GM12878 (cell line): ENCODE data around the gene NSG1. TPM values are rescaled to one million over a fixed set of nuclear protein-coding genes. Genes with fewer than 3 reads are reported as not detected.

Experiments
- ATAC-seq: fragments of 200-7000 bp; cut with Tn5 transposase; 3 replicates; pipeline ENCODE4 v1.9.1; 2020; ENCODE audit warnings: mild to moderate bottlenecking, moderate library complexity
- BruUV-seq: library from RNA; stranded (reverse); fragments of 400-500 nt; replicated peaks from 2 replicates; lab custom pipeline; 2021; lab: Mats Ljungman, UMichigan
- CTCF ChIA-PET: fragments of 300-600 bp; sonication (Branson Sonifier 250); formaldehyde crosslinking; extraction: SDS; loops from one replicate; lab custom pipeline; 2021; ENCODE audit warnings: inconsistent platforms; lab: Yijun Ruan, JAX
- POLR2A ChIA-PET: fragments of 350-600 bp; formaldehyde crosslinking; extraction: SDS; loops from one replicate; lab custom pipeline; 2021; ENCODE audit warnings: inconsistent platforms; lab: Charles Lee
- RAD21 ChIA-PET: fragments of 300-600 bp; sonication (Branson Sonifier 250); formaldehyde crosslinking; loops from one replicate; lab custom pipeline; 2023; ENCODE audit warnings: antibody characterized with exemption; ENCODE audit not compliant: unreplicated experiment; lab: Charles Lee
- SMC1A ChIA-PET: fragments of 300-600 bp; sonication (Branson Sonifier 250); formaldehyde crosslinking; loops from one replicate; lab custom pipeline; 2023; ENCODE audit not compliant: unreplicated experiment, uncharacterized antibody; lab: Charles Lee
- DNase-seq: peaks from one replicate; pipeline ENCODE4 v3.0.0-alpha.2; 2011; ENCODE audit warnings: low read depth, low spot score
- FAIRE-seq: peaks from 3 replicates; lab custom pipeline; 2011; peaks lifted over from hg19 to GRCh38; lab: Jason Lieb, UNC
- H2AFZ ChIP-seq: 2 replicates; pipeline ENCODE4 v1.6.0; 2011; ENCODE audit warnings: low read depth, low read length, control low read depth; ENCODE audit not compliant: control insufficient read depth
- H3K27ac ChIP-seq: 2 replicates; pipeline ENCODE4 v1.5.1; 2011; ENCODE audit warnings: control low read depth; ENCODE audit not compliant: control insufficient read depth, insufficient read depth
- H3K27me3 ChIP-seq, 2 experiments: replicated peaks in 1 of 2; 2 replicates each; pipeline versions ENCODE4 v1.6.0 to v1.6.1; 2011; ENCODE audit warnings: low read length in 1 of 2; ENCODE audit not compliant: control insufficient read depth in 2 of 2, insufficient read depth in 2 of 2
- H3K36me3 ChIP-seq, 2 experiments: 2 replicates each; pipeline ENCODE4 v1.5.1; 2011; ENCODE audit warnings: low read length in 1 of 2; ENCODE audit not compliant: control insufficient read depth in 2 of 2, insufficient read depth in 2 of 2
- H3K4me1 ChIP-seq: 2 replicates; pipeline ENCODE4 v1.6.1; 2011; ENCODE audit warnings: mild to moderate bottlenecking, low read length, moderate library complexity, mixed read lengths; ENCODE audit not compliant: control insufficient read depth, insufficient read depth
- H3K4me2 ChIP-seq: 2 replicates; pipeline ENCODE4 v1.6.0; 2011; ENCODE audit warnings: control low read depth; ENCODE audit not compliant: control insufficient read depth, insufficient read depth
- H3K4me3 ChIP-seq: fragments of 200-600 bp; sonication (generic); 2 replicates; pipeline ENCODE4 v1.5.1; 2016
- H3K79me2 ChIP-seq: 2 replicates; pipeline ENCODE4 v1.6.0; 2011; ENCODE audit warnings: low read length; ENCODE audit not compliant: control insufficient read depth, insufficient read depth
- H3K9ac ChIP-seq: 2 replicates; pipeline ENCODE4 v1.8.0; 2011; ENCODE audit warnings: low read length, control low read depth, mixed read lengths; ENCODE audit not compliant: control insufficient read depth, insufficient read depth
- H3K9me3 ChIP-seq: replicated peaks from 3 replicates; pipeline ENCODE4 v1.5.1; 2011; ENCODE audit warnings: mild to moderate bottlenecking, low read length; ENCODE audit not compliant: control insufficient read depth, insufficient read depth
- H4K20me1 ChIP-seq: 2 replicates; pipeline ENCODE4 v1.6.0; 2011; ENCODE audit not compliant: control insufficient read depth, insufficient read depth
- CBX3 ChIP-seq: fragments of 200-600 bp; sonication (generic); IDR thresholded peaks from 2 replicates; pipeline ENCODE4 v1.6.1; 2016; ENCODE audit warnings: low read depth, borderline replicate concordance
- EGR1 ChIP-seq, 2 experiments: IDR thresholded peaks; 1 replicate in 1 of 2; 2 replicates in 1 of 2; pipeline ENCODE4 v1.6.1; 2011 to 2012; ENCODE audit warnings: low read depth in 2 of 2, low read length in 2 of 2, borderline replicate concordance in 1 of 2, mild to moderate bottlenecking in 1 of 2, moderate library complexity in 1 of 2
- ETV6 ChIP-seq, 2 experiments: fragments of 450-650 bp in 1 of 2; IDR thresholded peaks in 1 of 2; conservative IDR thresholded peaks in 1 of 2; 2 replicates each; pipeline ENCODE4 v1.6.1; 2014; ENCODE audit warnings: antibody characterized with exemption in 1 of 2, borderline replicate concordance in 1 of 2, low read depth in 1 of 2, mild to moderate bottlenecking in 1 of 2, moderate library complexity in 1 of 2
- FOS ChIP-seq: IDR thresholded peaks from 3 replicates; pipeline ENCODE4 v1.6.1; 2011; ENCODE audit warnings: borderline replicate concordance; ENCODE audit not compliant: insufficient read length; ENCODE audit errors: extremely low read depth
- HDAC2 ChIP-seq: fragments of 200-600 bp; sonication (generic); IDR thresholded peaks from 2 replicates; pipeline ENCODE4 v1.6.1; 2017
- IKZF1 ChIP-seq: fragments of 450-650 bp; conservative IDR thresholded peaks from 2 replicates; pipeline ENCODE4 v1.6.1; 2017; ENCODE audit warnings: antibody characterized with exemption, mild to moderate bottlenecking
- MEF2A ChIP-seq: IDR thresholded peaks from 2 replicates; pipeline ENCODE4 v1.6.1; 2011; ENCODE audit warnings: low read depth, mild to moderate bottlenecking, low read length, moderate library complexity; ENCODE audit not compliant: insufficient read depth
- POU2F2 ChIP-seq: IDR thresholded peaks from 3 replicates; pipeline ENCODE4 v1.6.1; 2011; ENCODE audit warnings: low read depth, mild to moderate bottlenecking, low read length, borderline replicate concordance
- RAD51 ChIP-seq: fragments of 450-650 bp; IDR thresholded peaks from 2 replicates; pipeline ENCODE4 v1.6.1; 2016; ENCODE audit warnings: moderate library complexity, mild to moderate bottlenecking, inconsistent platforms
- SMC3 ChIP-seq: IDR thresholded peaks from 2 replicates; pipeline ENCODE4 v1.6.1; 2011; ENCODE audit warnings: low read length, improper control_type of control experiment, borderline replicate concordance
- SUPT20H ChIP-seq: IDR thresholded peaks from 2 replicates; pipeline ENCODE4 v1.6.1; 2011; ENCODE audit warnings: low read depth, mild to moderate bottlenecking, low read length, moderate library complexity, borderline replicate concordance; ENCODE audit not compliant: control insufficient read depth
- SUZ12 ChIP-seq: fragments of 200-600 bp; sonication (generic); IDR thresholded peaks from one replicate; pipeline ENCODE4 v1.6.1; 2018; ENCODE audit warnings: antibody characterized with exemption, mild to moderate bottlenecking; ENCODE audit not compliant: unreplicated experiment
- YBX1 ChIP-seq: fragments of 450-650 bp; IDR thresholded peaks from 2 replicates; pipeline ENCODE4 v1.6.1; 2016; ENCODE audit warnings: antibody characterized with exemption
- ZBED1 ChIP-seq: IDR thresholded peaks from 2 replicates; pipeline ENCODE4 v1.6.1; 2016; ENCODE audit warnings: borderline replicate concordance
- WGBS: methylation state at CpG from one replicate; pipeline ENCODE4 v1.1.6; 2016; ENCODE audit warnings: low lambda C conversion rate; ENCODE audit not compliant: insufficient replicate concordance, insufficient coverage; ENCODE audit errors: missing lambda C conversion rate; 5-methylcytosine and 5-hydroxymethylcytosine counted together
- in situ Hi-C: fragments of 300-500 bp; cut with MboI; formaldehyde crosslinking; loops from 9 replicates; pipeline ENCODE4 v1.14.3; 2018; ENCODE audit warnings: mixed read lengths
- intact Hi-C: fragments of 100-400 bp; cut with micrococcal nuclease; formaldehyde crosslinking; loops from one replicate; pipeline ENCODE4 v1.14.2; 2022; ENCODE audit not compliant: unreplicated experiment
- polyA plus RNA-seq, 11 experiments: library from polyadenylated mRNA; depleted of rRNA in 4 of 11; unstranded in 6 of 11; stranded (reverse) in 5 of 11; fragments of >200 nt; fragmentation: Nextera tagmentation in 4 of 11; fragmentation: Illumina TruSeq in 1 of 11; extraction: Ambion mirVana in 4 of 11; extraction: Trizol in 1 of 11; gene quantifications; 1 replicate in 1 of 11; 2 replicates in 10 of 11; pipeline versions ENCODE4 v1.2.1 to v1.2.3, GENCODE V29; 2011 to 2016; ENCODE audit warnings: inconsistent platforms in 2 of 11, missing spikeins in 2 of 11, low read depth in 1 of 11
- total RNA-seq, 4 experiments: library from RNA; depleted of rRNA in 3 of 4; stranded (reverse); fragments of >200 nt in 3 of 4; fragmentation: Illumina TruSeq in 1 of 4; extraction: Trizol in 1 of 4; gene quantifications; 2 replicates each; pipeline versions ENCODE4 v1.2.1 to v1.2.3, GENCODE V29; 2013 to 2021

The NSG1 gene
- total and polyA plus RNA-seq, 10 of the 15 experiments (the other 5 are each of a cell fraction or from before 2014, with no cell fraction given): 0.03 to 0.19 (median 0.10) TPM; not detected in 5

DNA sequence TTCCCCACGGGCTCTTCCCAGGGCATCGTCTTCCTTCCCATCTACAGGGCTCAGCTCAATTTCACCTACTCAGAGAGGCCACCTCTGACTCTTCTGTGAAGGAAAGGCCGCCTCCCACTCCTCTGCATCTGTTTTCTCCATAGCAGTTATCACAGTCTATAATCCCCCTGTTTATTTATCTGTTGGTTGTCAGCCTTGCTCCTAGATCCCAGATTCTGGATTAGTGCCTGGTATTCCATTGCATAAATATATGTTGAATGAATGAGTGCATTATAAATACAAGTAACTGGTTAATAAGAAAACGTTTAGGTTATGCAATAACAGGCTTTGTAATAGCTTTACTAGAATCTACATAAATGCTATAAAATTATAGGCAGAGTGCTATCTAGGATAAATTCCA, 52.9 kb downstream of the NSG1 start:
- ATAC-seq: no peak
- no peak overlapping the region for H3K4me3 ChIP-seq
- BruUV-seq: no TSS peak
- peaks cover 2 to 7% of the 10 kb centered on the region in 2 experiments; a peak in 3 of 4 replicates for H3K36me3 ChIP-seq
- ChIA-PET CTCF (interaction anchor here (0.8 kb wide), 1 partner anchor 9 kb away, joined by 3 read pairs; no protein-coding TSS in a partner anchor), SMC1A (interaction anchor here (0.9 to 1.7 kb wide), 5 partner anchors 9 to 322 kb away, joined by 3 to 13 read pairs (median 5); no protein-coding TSS in a partner anchor), POLR2A (no interaction called here), RAD21 (no interaction called here)
- in situ Hi-C loops (no loop called here), intact Hi-C loops (no loop called here)
- H3K27ac ChIP-seq: no peak overlapping the region
- no peak for FAIRE-seq
- H3K4me2 ChIP-seq: no peak overlapping the region
- H3K9ac ChIP-seq: no peak overlapping the region
- no peak for TF ChIP-seq EGR1 (IDR thresholded peaks at IDR 0.05; ENCODE audit: borderline replicate concordance in 1 of 2, low read depth in 2 of 2, low read length in 2 of 2)
- TF ChIP-seq SUZ12: no peak
- TF ChIP-seq ZBED1: no peak
- TF ChIP-seq SUPT20H: no peak
- no peak for TF ChIP-seq YBX1
- TF ChIP-seq POU2F2: no peak
- no peak for TF ChIP-seq RAD51
- TF ChIP-seq CBX3: no peak
- TF ChIP-seq MEF2A: no peak
- no peak for TF ChIP-seq ETV6 (conservative IDR thresholded peaks at IDR 0.05 in 1 of 2, IDR thresholded peaks at IDR 0.05 in 1 of 2; ENCODE audit: borderline replicate concordance in 1 of 2, low read depth in 1 of 2)
- TF ChIP-seq IKZF1: no peak
- TF ChIP-seq HDAC2: no peak
- no peak for TF ChIP-seq FOS
- no peak for TF ChIP-seq SMC3
- H2AFZ ChIP-seq: no peak overlapping the region
- DNase-seq: no peak
- 81% methylated on average over 4 of the region's 4 CpGs for WGBS
- no peaks in the 10 kb centered on the region for H4K20me1 ChIP-seq
- H3K9me3 ChIP-seq: no peaks in the 10 kb centered on the region
- H3K27me3 ChIP-seq: no peaks in the 10 kb centered on the region
- no peaks in the 10 kb centered on the region for H3K79me2 ChIP-seq
- peaks cover 9% of the 10 kb centered on the region for H3K4me1 ChIP-seq
